Breast epithelium (tissue), 3 donors: ENCODE measurements around the gene FBXW12.

Source experiments
- POLR2A ChIP-seq: fragments of 450-650 bp; IDR thresholded peaks from one replicate; pipeline ENCODE4 v1.6.1; 2016; ENCODE audit warnings: antibody characterized with exemption, mild to moderate bottlenecking, moderate library complexity
- POLR2AphosphoS5 ChIP-seq, 3 donors: sonication (generic); formaldehyde crosslinking; IDR thresholded peaks; one replicate each; pipeline ENCODE4 v1.6.1; 2017; ENCODE audit warnings: antibody characterized with exemption in 3 of 3
- TF ChIP-seq, protein P1 (sequence below), 3 donors: fragments of 450-650 bp; IDR thresholded peaks; one replicate each; pipeline ENCODE4 v1.5.1; 2016 to 2017; ENCODE audit warnings: antibody characterized with exemption in 3 of 3, mild to moderate bottlenecking in 3 of 3, moderate library complexity in 3 of 3

DNA sequence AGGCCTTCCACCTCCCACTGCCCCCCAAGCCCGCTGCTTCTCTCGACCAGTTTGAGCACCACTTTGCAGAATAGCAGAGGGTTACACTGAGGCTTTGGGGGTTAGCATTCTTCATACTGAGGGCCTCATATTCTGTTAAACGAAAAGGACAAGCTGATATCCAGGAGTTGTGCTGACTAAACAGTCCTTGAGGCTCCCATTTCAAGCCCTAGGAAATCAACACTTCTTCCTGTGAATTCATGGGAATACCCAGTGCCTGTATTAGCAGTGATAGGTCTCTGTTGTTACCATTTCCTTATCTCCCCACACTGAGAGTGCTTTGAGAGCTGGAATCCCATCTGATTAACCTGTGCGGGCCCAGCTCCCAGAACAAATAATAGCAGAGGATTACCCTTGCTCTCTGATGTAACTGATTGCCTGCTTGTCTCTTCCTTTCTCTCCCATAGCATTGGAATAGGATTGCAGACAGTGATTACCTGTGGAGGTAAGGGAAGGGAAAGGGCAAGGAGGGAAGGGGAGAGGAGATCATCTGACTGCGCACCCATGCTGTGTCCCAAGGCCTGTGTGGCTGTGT is 930 bp downstream of the FBXW12 start:
- TF ChIP-seq, protein P1, sequence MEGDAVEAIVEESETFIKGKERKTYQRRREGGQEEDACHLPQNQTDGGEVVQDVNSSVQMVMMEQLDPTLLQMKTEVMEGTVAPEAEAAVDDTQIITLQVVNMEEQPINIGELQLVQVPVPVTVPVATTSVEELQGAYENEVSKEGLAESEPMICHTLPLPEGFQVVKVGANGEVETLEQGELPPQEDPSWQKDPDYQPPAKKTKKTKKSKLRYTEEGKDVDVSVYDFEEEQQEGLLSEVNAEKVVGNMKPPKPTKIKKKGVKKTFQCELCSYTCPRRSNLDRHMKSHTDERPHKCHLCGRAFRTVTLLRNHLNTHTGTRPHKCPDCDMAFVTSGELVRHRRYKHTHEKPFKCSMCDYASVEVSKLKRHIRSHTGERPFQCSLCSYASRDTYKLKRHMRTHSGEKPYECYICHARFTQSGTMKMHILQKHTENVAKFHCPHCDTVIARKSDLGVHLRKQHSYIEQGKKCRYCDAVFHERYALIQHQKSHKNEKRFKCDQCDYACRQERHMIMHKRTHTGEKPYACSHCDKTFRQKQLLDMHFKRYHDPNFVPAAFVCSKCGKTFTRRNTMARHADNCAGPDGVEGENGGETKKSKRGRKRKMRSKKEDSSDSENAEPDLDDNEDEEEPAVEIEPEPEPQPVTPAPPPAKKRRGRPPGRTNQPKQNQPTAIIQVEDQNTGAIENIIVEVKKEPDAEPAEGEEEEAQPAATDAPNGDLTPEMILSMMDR (IDR thresholded peaks at IDR 0.05), result no peak
- TF ChIP-seq POLR2A (no peak), POLR2AphosphoS5 (IDR thresholded peaks at IDR 0.05) (no peak)
